ENCODE measurements around the gene ABHD2. TPM values are rescaled to one million over a fixed set of nuclear protein-coding genes. Genes with fewer than 3 reads are reported as not detected.
"Not testable (repeated sequence)": the region's sequence is repeated elsewhere in the genome, so short reads cannot be mapped to it uniquely, and the experiment has no call there.

ABHD2 gene
- total RNA-seq, 1 experiment from 2014 or later: 25.7 TPM

GRCh38 chr15:89137926-89138325 lies 49.7 kb downstream of the ABHD2 start:
- no peak for DNase-seq (ENCODE audit: low spot score)

GRCh38 chr15:89138999-89139612 lies 50.9 kb downstream of the ABHD2 start:
- peak; percentile 46 for DNase-seq (ENCODE audit: low spot score)

GRCh38 chr15:89139613-89140499 lies 51.6 kb downstream of the ABHD2 start:
- no peak for DNase-seq (ENCODE audit: low spot score)

- DNase-seq (ENCODE audit: low spot score): no peak
Measured at GRCh38 chr15:89140595-89140994, 52.3 kb downstream of the ABHD2 start.

- DNase-seq (ENCODE audit: low spot score): not testable (repeated sequence)
Measured at GRCh38 chr15:89141159-89141558, 52.9 kb downstream of the ABHD2 start.

GRCh38 chr15:89141885-89142284 lies 53.6 kb downstream of the ABHD2 start:
- no peak for DNase-seq (ENCODE audit: low spot score)

GRCh38 chr15:89142423-89142822 lies 54.2 kb downstream of the ABHD2 start:
- no peak for DNase-seq (ENCODE audit: low spot score)

GRCh38 chr15:89143503-89144162 lies 55.4 kb downstream of the ABHD2 start:
- peak; percentile 73 for DNase-seq (ENCODE audit: low spot score)

GRCh38 chr15:89144491-89144890 lies 56.2 kb downstream of the ABHD2 start:
- DNase-seq (ENCODE audit: low spot score): no peak

GRCh38 chr15:89146366-89146765 lies 58.1 kb downstream of the ABHD2 start:
- DNase-seq (ENCODE audit: low spot score): no peak

- DNase-seq (ENCODE audit: low spot score): no peak
Measured at GRCh38 chr15:89148126-89148525, 59.9 kb downstream of the ABHD2 start.

- no peak for DNase-seq (ENCODE audit: low spot score)
Measured at GRCh38 chr15:89149501-89150101, 61.3 kb downstream of the ABHD2 start.

- no peak for DNase-seq (ENCODE audit: low spot score)
Measured at GRCh38 chr15:89150287-89150686, 62.0 kb downstream of the ABHD2 start.

GRCh38 chr15:89150762-89151664 lies 62.8 kb downstream of the ABHD2 start:
- no peak for DNase-seq (ENCODE audit: low spot score)

GRCh38 chr15:89155122-89155521 lies 66.9 kb downstream of the ABHD2 start:
- DNase-seq (ENCODE audit: low spot score): no peak

GRCh38 chr15:89155656-89156055 lies 67.4 kb downstream of the ABHD2 start:
- DNase-seq (ENCODE audit: low spot score): no peak

GRCh38 chr15:89157061-89157460 lies 68.8 kb downstream of the ABHD2 start:
- no peak for DNase-seq (ENCODE audit: low spot score)

GRCh38 chr15:89157918-89158564 lies 69.8 kb downstream of the ABHD2 start:
- DNase-seq (ENCODE audit: low spot score): no peak

- no peak for DNase-seq (ENCODE audit: low spot score)
Measured at GRCh38 chr15:89161666-89162065, 73.4 kb downstream of the ABHD2 start.

GRCh38 chr15:89163271-89164055 lies 75.2 kb downstream of the ABHD2 start:
- DNase-seq (ENCODE audit: low spot score): no peak
